ENCODE results near the gene RAD9A.

RAD9A gene

GRCh38 chr11:67445515-67445914 is 53.7 kb downstream of the RAD9A start:
- DNase-seq, result no peak
